Gastroesophageal sphincter (tissue), 4 donors: ENCODE measurements around the gene SMTNL2. TPM values are rescaled to one million over a fixed set of nuclear protein-coding genes. Genes with fewer than 3 reads are reported as not detected.
A peak's percentile ranks its signal among the peaks of the same experiment; 100 is the strongest.

Experiments
- ATAC-seq: fragments of 150-250 bp; one replicate; pipeline ENCODE4 v1.9.1; 2016; ENCODE audit warnings: mild to moderate bottlenecking, moderate library complexity
- H3K27ac ChIP-seq, 4 donors: fragments of 200-600 bp; sonication (generic) in 3 of 4; 1 replicate in 3 of 4; 2 replicates in 1 of 4; pipeline ENCODE4 v1.5.1; 2016 to 2019
- H3K27me3 ChIP-seq: fragments of 200-600 bp; sonication (generic); one replicate; pipeline ENCODE4 v1.5.1; 2019
- H3K36me3 ChIP-seq, 2 donors: fragments of 200-600 bp; sonication (generic); one replicate each; pipeline ENCODE4 v1.5.1; 2019; ENCODE audit warnings: control low read depth in 1 of 2
- H3K4me1 ChIP-seq, 3 donors: fragments of 200-600 bp; sonication (generic); 1 replicate in 2 of 3; 2 replicates in 1 of 3; pipeline ENCODE4 v1.5.1; 2016 to 2019; ENCODE audit warnings: control low read depth in 2 of 3
- H3K4me3 ChIP-seq, 2 donors: fragments of 200-600 bp; sonication (generic); one replicate each; pipeline ENCODE4 v1.5.1; 2019; ENCODE audit warnings: mild to moderate bottlenecking in 1 of 2, moderate library complexity in 1 of 2
- H3K9me3 ChIP-seq, 3 donors: fragments of 200-600 bp; sonication (generic); one replicate each; pipeline ENCODE4 v1.5.1; 2017 to 2019; ENCODE audit warnings: control low read depth in 2 of 3
- CTCF ChIP-seq, 4 experiments: fragments of 200-600 bp in 2 of 4; fragments of 450-650 bp in 2 of 4; sonication (generic) in 1 of 4; IDR thresholded peaks; one replicate each; pipeline ENCODE4 v1.5.1; 2017 to 2019; ENCODE audit warnings: antibody characterized with exemption in 4 of 4, mild to moderate bottlenecking in 2 of 4, moderate library complexity in 2 of 4
- EP300 ChIP-seq: sonication (generic); formaldehyde crosslinking; IDR thresholded peaks from one replicate; pipeline ENCODE4 v1.6.1; 2017; ENCODE audit warnings: antibody characterized with exemption, mild to moderate bottlenecking
- POLR2A ChIP-seq, 2 donors: fragments of 450-650 bp; IDR thresholded peaks; one replicate each; pipeline ENCODE4 v1.6.1; 2017; ENCODE audit warnings: antibody characterized with exemption in 2 of 2, mild to moderate bottlenecking in 2 of 2, moderate library complexity in 1 of 2
- POLR2AphosphoS5 ChIP-seq: sonication (generic); formaldehyde crosslinking; IDR thresholded peaks from one replicate; pipeline ENCODE4 v1.6.1; 2017; ENCODE audit warnings: antibody characterized with exemption
- WGBS, 2 donors: methylation state at CpG; one replicate each; pipeline ENCODE4 v1.1.5; 2018; ENCODE audit warnings: low coverage in 1 of 2; 5-methylcytosine and 5-hydroxymethylcytosine counted together
- total RNA-seq, 4 donors: library from RNA; depleted of rRNA; stranded (reverse); fragments of >200 nt; gene quantifications; one replicate each; pipeline ENCODE4 v1.1.0, GENCODE V29; 2016

Gene SMTNL2
- total RNA-seq, 4 donors from 2014 or later: 2.0 to 5.2 (median 3.7) TPM

DNA sequence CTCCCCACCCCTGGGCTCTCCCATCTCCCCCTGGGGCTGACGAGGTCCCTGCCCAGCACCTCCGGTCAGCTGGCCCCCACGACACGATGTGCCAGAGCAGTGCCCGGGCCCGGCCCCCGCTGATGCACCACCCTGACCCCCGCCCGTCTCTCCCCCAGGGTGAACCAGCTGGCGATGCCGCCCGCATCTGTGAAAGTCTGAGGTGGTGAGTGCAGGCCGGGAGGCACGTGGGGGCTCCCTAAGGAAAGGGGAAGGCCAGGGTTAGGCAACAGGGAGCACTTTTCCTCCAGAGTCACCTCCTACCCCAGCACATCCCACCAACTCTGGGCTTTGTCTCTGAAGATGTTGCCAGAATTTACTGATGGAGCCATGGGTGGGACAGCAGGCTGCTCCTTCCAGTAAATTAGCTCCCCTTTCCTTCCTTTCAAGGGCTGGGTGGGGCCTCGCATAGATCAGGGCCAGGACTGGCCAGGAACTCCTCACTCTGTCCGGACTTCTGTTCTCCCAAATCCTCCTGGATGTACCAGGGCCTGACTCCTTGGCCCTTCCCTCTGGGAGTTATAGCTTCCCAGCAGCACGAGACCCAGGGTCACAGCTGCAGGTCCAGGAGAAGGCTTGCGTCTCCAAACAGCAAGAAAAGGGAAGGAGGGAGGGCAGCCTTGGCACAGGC is 47.5 kb upstream of the SMTNL2 start:
- peaks cover 0 to 46% of the 10 kb centered on the region in 2 donors for H3K36me3 ChIP-seq
- H3K4me3 ChIP-seq: peak overlapping the region in 1 of 2 donors; percentile 14
- peak; percentile 64 for ATAC-seq
- H3K27me3 ChIP-seq: peaks cover 24% of the 10 kb centered on the region
- H3K4me1 ChIP-seq: peaks cover 0 to 86% (median 36%) of the 10 kb centered on the region in 3 donors
- peak overlapping the region in 3 of 4 donors; percentile 71 to 80 (median 75) for H3K27ac ChIP-seq
- 0% methylated on average over 1 of the region's 18 CpGs; no CpG with 5 or more reads in 1 of the 2 donors for WGBS, 2 donors
- no peak for TF ChIP-seq EP300
- TF ChIP-seq POLR2A (IDR thresholded peaks at IDR 0.05): no peak
- no peak for TF ChIP-seq CTCF (IDR thresholded peaks at IDR 0.05)
- no peak for TF ChIP-seq POLR2AphosphoS5
- no peaks in the 10 kb centered on the region for H3K9me3 ChIP-seq

DNA sequence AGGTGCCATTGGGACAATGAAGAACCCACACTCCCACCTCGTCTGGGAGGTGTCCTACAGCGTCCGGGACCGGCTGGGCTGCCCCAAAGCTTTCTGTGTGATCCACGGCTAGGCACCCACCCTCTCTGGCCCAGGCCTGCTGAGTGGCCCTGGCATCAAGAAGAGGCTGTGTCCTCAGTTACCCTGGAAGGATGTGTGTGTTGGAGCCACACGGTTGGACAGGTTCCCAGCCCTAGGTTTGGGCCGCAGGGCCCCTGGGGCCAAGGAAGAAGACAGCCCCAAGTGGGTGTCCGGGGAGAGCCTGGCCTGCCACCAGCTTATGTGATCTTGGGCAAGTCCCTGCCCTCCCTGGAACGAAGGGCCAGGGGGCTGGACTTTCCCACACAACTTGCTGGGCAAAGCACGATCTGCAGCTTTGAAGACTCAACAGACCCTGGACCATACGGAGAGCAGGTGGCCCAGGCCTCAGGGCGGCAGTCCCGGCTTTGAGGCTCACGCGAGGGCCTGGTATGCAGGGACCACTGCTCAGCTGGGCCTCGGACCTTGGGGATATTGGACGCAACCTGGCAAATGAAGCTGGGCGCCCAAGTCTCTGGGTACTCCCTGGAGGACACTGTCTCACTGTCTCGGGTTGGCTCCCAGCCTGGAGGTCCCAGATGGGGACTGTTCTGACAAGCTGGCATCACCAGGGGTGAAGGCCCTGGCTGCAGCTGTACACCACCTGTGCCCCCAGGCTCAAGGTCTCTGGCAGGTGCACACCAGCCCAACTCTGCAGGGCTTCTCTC is 46.7 kb upstream of the SMTNL2 start:
- TF ChIP-seq EP300 (no peak), CTCF (IDR thresholded peaks at IDR 0.05) (no peak), POLR2A (IDR thresholded peaks at IDR 0.05) (no peak), POLR2AphosphoS5 (no peak)
- ATAC-seq: peak; percentile 1
- Histone ChIP-seq H3K4me3 (peak overlapping the region in 1 of 2 donors; percentile 14), H3K4me1 (peaks cover 0 to 92% (median 36%) of the 10 kb centered on the region in 3 donors), H3K27ac (peak overlapping the region in 3 of 4 donors; percentile 71 to 80 (median 75)), H3K27me3 (peaks cover 24% of the 10 kb centered on the region), H3K9me3 (no peaks in the 10 kb centered on the region), H3K36me3 (peaks cover 0 to 53% of the 10 kb centered on the region in 2 donors)
- WGBS, 2 donors: 50% methylated on average over 1 of the region's 19 CpGs; no CpG with 5 or more reads in 1 of the 2 donors

- WGBS, 2 donors: 100% methylated on average over 1 of the region's 13 CpGs; no CpG with 5 or more reads in 1 of the 2 donors
- ATAC-seq: no peak
- no peaks in the 10 kb centered on the region for H3K9me3 ChIP-seq
- TF ChIP-seq POLR2AphosphoS5: no peak
- TF ChIP-seq POLR2A (IDR thresholded peaks at IDR 0.05): no peak
- no peak for TF ChIP-seq EP300
- TF ChIP-seq CTCF (IDR thresholded peaks at IDR 0.05): no peak
- peaks cover 0 to 84% (median 36%) of the 10 kb centered on the region in 3 donors for H3K4me1 ChIP-seq
- H3K4me3 ChIP-seq: peak overlapping the region in 1 of 2 donors; percentile 14
- peaks cover 21% of the 10 kb centered on the region for H3K27me3 ChIP-seq
- peak overlapping the region in 3 of 4 donors; percentile 71 to 80 (median 75) for H3K27ac ChIP-seq
- H3K36me3 ChIP-seq: peaks cover 0 to 61% of the 10 kb centered on the region in 2 donors
These were observed 45.9 kb upstream of the SMTNL2 start for GRCh38 chr17:4538236-4539002.

- no CpG with 5 or more reads among the region's 8 CpGs for WGBS, 2 donors
- H3K9me3 ChIP-seq: no peaks in the 10 kb centered on the region
- peak overlapping the region in 1 of 4 donors; percentile 80 for H3K27ac ChIP-seq
- peaks cover 0 to 78% (median 32%) of the 10 kb centered on the region in 3 donors for H3K4me1 ChIP-seq
- H3K27me3 ChIP-seq: peaks cover 16% of the 10 kb centered on the region
- H3K36me3 ChIP-seq: peaks cover 0 to 67% of the 10 kb centered on the region in 2 donors
- TF ChIP-seq POLR2AphosphoS5: no peak
- peak overlapping the region in 1 of 2 donors; percentile 14 for H3K4me3 ChIP-seq
- ATAC-seq: no peak
These were observed 45.3 kb upstream of the SMTNL2 start for GRCh38 chr17:4539025-4539424.
